GM03348 (cell line): ENCODE measurements around the gene ASXL1.
"Not testable (repeated sequence)": the region's sequence is repeated elsewhere in the genome, so short reads cannot be mapped to it uniquely, and the experiment has no call there.

Experiments used
- DNase-seq: peaks from one replicate; pipeline ENCODE4 v3.0.0; 2012; ENCODE audit warnings: low spot score

ASXL1 gene

GRCh38 chr20:32337937-32338661, 20.0 kb upstream of the ASXL1 start:
- DNase-seq = no peak

- DNase-seq = no peak
Observed at GRCh38 chr20:32338665-32339064, 19.5 kb upstream of the ASXL1 start.

DNA sequence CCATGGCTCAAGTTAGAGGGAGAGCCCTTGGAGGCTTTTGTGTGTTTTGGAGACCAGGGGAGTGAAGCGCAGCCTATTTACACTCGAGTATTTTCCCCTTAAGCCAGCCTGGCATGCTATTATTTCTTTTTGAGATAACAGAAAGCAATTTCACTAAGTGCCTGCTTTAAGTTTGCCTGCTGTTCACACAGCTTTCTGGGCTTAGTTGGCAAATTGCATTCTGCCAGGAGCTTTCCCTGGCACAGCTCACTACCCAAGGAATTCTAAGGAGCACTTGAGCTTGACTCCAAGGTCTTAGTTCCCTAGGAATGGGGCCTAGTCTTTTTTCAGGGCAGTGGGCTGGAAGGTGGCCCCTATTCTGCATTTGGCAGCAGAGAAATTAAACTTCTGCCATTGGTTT, 19.0 kb upstream of the ASXL1 start:
- no peak for DNase-seq

DNA sequence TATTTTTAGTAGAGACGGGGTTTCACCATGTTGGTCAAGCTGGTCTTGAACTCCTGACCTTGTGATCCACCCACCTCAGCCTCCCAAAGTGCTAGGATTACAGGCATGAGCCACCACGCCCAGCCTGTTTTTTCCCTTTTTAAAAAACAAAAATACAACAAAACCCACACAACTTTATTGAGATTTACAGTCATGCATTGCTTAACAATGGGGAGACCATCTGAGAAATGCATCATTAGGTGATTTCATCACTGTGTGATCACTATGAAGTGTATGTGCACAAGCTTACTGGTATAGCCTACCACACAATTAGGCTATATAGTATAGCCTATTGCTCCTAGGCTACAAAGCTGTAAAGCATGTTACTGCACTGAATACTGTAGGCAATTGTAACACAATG, 17.1 kb upstream of the ASXL1 start:
- not testable (repeated sequence) for DNase-seq

DNA sequence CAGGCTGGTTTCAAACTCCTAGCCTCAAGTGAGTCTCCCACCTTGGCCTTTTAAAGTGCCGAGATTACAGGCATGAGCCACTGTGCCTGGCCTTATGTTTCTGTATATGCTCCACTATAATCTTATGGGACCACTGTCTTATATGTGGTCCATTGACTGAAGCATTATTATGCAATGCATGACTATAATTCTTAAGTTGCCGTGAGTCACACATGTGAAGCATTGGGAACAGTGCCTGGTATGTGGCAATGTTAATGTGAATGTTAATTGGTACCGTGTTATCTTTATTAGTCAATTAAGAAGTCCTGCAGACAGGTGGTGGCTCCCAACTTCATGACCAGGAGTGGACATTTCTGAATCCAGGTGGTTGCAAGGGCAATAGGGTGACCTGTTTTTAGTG, 14.7 kb upstream of the ASXL1 start:
- peak; percentile 33 for DNase-seq

DNA sequence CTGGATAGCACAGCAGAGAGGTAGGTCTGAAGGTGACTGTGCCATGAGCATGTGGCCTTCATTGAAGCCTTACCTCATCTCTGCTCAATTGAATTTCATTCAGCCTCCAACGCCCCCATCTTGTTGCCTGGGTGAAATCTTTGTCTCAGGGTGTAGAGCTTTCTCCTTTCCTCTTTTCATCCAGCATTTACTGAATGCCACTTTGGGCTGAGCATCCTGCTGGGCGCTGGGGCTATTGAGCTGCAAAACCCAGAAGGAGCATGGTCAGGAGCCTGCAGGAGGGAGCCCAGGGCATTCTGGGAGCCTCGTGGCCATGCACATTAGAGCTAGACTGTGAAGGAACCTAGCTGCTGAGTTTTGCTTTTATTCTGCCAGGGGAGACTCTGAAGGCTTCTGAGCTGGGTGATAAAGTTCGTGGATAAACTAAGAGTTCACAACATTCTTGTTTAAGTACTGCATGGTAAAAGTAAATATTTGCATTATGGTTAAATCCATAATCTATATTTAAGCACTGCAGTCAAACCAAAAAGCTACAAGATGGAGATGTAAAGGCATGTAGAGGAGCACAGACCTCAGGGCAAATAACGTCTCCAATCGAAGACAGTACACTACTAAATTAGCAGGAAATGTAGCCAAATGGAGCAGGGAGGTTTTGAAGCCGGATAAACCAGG, 13.2 kb upstream of the ASXL1 start:
- no peak for DNase-seq

GRCh38 chr20:32348207-32348606, 9.9 kb upstream of the ASXL1 start:
- DNase-seq = no peak

DNA sequence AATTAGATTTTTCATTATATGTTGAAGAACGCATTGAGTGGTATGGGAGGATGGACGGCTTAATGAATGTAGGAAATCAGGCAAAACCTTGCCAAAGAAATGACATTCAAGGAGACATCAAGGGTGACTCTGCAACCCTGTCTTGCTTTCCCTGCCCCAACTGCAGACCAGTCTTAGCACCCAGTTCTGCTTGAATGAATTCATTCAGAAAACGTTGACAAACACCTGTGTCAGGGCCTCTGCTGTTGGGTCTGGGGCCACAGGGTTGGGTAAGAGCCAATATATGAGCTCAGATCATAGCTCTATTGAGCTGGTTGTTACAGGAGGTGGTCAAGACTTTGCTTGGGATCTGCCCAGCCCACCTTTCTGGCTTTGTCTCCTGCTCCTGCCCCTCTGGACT, 7.7 kb upstream of the ASXL1 start:
- no peak for DNase-seq

DNA sequence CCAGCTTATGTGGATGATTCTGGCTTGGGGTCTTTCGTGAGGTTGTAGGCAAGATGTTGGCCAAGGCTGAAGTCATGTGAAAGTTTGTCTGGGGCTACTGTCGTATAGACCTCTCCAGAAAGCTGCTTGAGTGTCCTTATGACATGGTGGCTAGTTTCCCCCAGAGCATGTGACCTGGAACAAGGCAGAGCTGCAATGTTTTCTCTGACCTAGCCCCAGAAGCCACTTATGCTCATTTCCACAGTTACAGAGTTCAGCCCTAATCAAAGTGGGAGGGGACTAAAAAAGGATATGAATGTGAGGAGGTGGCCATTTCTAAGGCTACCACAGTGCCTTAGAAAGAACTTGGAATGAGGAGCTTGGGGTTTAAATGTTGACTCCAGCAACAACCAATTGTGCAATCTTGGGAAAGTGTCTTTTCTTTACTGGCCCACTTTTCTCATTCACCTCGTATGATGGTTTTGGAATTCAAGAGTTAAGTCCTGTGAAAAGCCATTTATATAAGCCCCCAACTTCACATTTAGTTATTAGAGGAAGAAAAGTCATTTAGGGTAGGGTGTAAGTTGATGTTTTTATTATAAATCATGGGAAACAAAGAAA, 5.9 kb upstream of the ASXL1 start:
- DNase-seq = no peak

- DNase-seq = no peak
Observed at GRCh38 chr20:32353848-32354496, 4.2 kb upstream of the ASXL1 start.

- peak; percentile 31 for DNase-seq
Observed at GRCh38 chr20:32354592-32355416, 3.3 kb upstream of the ASXL1 start.

DNA sequence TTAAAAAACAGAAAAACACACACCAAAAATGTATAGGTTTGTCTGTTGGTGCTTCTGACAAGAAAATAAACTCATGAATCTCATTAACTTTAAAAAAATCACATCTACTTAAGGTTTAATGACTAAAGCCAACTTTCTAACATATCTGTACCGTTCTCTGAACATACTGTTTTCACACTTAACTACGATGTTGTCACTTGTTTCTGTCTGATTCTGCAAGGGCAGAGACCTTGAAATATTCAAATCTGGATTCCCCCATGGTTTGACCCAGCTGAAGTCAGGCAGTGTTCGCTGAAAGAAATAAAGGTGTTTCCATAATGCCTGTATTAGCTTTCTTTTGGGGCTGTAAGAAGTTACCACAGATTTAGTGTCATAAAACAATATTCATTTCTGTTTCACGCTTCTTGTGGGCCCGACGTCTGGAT, 2.7 kb upstream of the ASXL1 start:
- no peak for DNase-seq

GRCh38 chr20:32355907-32356621, 2.1 kb upstream of the ASXL1 start:
- DNase-seq = peak; percentile 46

- DNase-seq = no peak
Observed at GRCh38 chr20:32356622-32357374, 1.3 kb upstream of the ASXL1 start.

DNA sequence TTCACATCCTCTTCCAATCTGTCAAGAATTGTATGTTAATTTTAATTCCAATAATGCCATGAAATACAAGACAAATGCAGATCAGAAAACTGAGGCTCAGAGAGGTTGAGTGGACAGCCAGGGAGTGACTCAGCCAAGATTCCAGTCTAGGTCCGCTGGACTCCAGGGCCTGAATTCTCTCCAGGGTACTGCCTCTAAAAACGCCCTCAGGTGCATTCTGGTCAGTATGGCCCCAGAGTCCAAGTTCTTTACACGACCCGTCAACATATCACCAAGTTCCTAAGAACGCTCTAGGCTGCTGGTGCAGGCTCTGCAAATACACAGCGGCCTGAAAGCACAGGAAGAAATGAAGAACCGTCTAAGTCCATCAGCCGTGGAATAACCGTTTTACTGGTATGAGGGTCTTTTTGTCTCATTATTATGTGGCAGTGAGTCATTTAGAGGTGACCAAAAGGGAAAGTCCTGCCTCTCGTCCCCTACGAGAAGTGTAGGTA, 709 bp upstream of the ASXL1 start:
- DNase-seq = peak; percentile 29

GRCh38 chr20:32358632-32358882, 426 bp downstream of the ASXL1 start:
- DNase-seq = no peak

DNA sequence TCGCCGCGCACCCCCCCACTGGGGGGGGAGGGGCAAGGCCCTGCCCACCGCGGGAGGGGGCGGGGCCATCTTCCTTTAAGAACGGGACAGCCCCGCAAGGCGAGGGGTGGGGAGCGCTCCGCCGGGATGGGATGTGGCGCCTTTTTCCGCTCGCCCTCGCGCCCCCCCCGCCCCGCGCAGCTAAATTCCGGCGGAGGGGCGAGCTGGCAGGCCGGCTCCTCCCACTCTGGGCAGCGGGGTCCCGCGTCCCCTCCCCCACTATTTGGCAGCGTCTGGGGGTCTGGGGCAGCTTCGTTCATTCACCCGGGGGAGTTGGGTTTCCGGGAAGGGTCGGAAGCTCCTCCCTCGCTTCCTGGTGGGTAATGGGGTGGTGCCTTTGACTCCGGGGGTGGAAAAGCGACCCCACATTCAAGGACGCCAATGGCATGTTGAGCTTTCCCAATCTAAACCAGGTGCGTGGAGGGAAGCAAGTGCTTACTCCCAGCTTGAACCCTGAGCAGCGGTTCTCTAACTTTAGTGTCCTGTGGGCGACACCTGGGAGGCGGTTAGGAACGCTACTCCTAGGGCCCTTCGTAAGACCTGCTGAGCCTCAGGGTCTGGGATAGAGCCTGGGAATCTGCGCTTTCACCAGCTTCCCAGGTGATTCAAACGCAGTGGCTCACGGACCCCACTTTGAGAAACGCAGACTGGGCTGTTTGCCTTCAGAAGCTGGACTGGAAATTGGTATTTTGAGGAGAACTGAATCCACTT, 927 bp downstream of the ASXL1 start:
- peak; percentile 89 for DNase-seq

GRCh38 chr20:32359633-32360332, 1.7 kb downstream of the ASXL1 start:
- peak; percentile 32 for DNase-seq

- DNase-seq = no peak
Observed at GRCh38 chr20:32360333-32360634, 2.2 kb downstream of the ASXL1 start.
